GM10847 (cell line): ENCODE results near the gene RNF5.

ENCODE experiments used
- POLR2A ChIP-seq: IDR thresholded peaks from 2 replicates; pipeline ENCODE4 v1.6.1; 2011; ENCODE audit not compliant: insufficient read length; ENCODE audit errors: extremely low read depth

The RNF5 gene

GRCh38 chr6:32178547-32179440 is 589 bp downstream of the RNF5 start:
- TF ChIP-seq POLR2A = no peak

DNA sequence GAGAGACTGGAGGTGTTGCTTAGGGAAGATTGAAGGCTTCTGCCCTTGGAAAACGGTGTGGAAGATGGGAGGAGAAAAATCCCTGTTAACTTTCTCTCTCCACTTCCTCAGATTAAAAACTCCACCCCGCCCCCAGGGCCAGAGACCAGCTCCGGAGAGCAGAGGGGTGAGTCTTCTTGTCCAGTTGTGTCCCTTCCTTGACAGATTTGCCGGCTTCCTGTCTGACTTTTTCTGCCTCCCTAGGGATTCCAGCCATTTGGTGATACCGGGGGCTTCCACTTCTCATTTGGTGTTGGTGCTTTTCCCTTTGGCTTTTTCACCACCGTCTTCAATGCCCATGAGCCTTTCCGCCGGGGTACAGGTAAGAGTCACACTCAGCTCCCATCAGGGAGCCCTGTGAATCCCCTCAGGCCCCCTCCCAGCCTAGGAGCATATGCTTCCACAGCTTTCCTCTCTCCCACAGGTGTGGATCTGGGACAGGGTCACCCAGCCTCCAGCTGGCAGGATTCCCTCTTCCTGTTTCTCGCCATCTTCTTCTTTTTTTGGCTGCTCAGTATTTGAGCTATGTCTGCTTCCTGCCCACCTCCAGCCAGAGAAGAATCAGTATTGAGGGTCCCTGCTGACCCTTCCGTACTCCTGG is 1.7 kb downstream of the RNF5 start:
- no peak for TF ChIP-seq POLR2A

GRCh38 chr6:32181148-32181702 is 3.0 kb downstream of the RNF5 start:
- TF ChIP-seq POLR2A = no peak

- no peak for TF ChIP-seq POLR2A
These were observed 3.8 kb downstream of the RNF5 start for GRCh38 chr6:32181915-32182529.

- TF ChIP-seq POLR2A = no peak
These were observed 4.4 kb downstream of the RNF5 start for GRCh38 chr6:32182555-32182981.

DNA sequence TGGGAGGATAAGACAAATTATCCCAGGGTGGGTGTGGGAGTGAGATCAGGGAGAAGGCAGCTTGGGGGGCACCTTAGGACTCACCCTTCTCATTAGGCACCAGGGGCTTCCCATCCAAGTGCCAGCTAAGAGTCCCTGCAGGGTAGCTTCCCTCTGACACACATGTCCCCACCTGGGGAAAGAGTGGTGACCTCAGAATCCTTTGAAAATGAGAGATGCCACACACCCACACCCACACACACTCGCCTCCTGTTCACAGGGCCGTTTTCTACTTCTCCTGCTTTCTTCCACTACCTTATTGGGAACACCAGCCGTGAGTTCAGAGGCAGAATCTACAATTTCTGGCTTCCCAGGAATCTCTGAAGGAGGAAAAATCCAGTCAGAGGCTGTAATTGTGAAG is 4.8 kb downstream of the RNF5 start:
- TF ChIP-seq POLR2A = no peak

GRCh38 chr6:32183483-32184083 is 5.4 kb downstream of the RNF5 start:
- no peak for TF ChIP-seq POLR2A

GRCh38 chr6:32184084-32184640 is 6.0 kb downstream of the RNF5 start, which contains the start of gene AGER:
AGER (minus strand) TSS chr6:32184253; CDS start chr6:32184222, 31 bp downstream.
- no peak for TF ChIP-seq POLR2A

GRCh38 chr6:32187009-32187709 is 9.0 kb downstream of the RNF5 start:
- no peak for TF ChIP-seq POLR2A

DNA sequence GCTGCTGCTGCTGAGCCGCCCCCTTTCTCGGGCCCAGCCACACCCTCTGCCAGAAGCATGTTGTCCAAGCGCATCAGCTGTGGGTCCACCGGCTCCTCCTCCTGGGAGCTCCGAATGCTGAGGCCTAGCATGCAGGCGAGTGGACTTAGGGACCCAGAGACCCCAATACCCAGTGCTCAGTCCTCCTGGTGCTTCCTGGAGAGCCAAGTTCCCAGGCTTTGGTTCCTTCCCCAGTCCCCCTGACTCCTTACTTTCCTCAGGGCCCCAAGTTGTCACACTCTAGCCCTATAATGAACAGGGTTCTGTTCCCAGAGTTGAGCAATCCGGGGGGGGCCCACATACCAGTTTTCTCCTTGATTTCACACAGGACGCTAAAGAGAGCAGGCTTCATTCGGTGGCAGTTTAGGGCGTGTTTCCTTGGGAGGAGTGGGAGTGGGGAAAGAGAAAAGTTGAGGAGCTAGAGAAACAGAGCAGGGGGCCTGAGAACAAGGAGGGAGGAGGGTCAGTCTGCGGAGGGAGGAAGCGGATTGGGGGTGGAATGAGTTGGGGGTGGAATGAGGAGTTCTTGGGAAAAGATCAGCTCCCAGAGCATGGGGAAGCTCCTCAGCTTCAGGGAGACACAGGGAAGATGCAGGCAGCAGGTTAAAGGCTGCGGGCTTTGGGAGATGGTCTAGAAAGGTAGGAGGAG is 10.3 kb downstream of the RNF5 start:
- TF ChIP-seq POLR2A = no peak

- no peak for TF ChIP-seq POLR2A
These were observed 11.0 kb downstream of the RNF5 start for GRCh38 chr6:32189069-32189741.

DNA sequence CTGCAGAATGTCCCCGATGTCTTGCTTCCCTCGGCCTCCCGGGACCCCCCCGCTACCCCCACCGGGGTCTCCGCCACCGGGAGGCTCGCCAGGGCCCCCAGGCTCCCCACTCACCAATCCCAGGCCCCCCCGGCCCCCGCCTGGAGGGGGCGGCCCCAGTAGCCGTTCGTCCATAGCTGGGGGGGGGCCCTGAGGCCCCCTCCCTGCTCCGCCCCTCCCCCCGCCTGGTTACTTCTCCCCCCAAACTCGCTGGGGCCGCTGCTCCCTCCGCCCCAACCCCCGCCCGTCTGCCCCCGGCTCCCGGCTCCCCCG is 11.5 kb downstream of the RNF5 start:
- no peak for TF ChIP-seq POLR2A
